ENCODE results near the gene LYST. TPM values are rescaled to one million over a fixed set of nuclear protein-coding genes. Genes with fewer than 3 reads are reported as not detected.

LYST gene
- total RNA-seq, 1 donor from 2014 or later, result 69.7 TPM

GRCh38 chr1:235749755-235750300, 116.9 kb downstream of the LYST start:
- DNase-seq, result no peak

DNA sequence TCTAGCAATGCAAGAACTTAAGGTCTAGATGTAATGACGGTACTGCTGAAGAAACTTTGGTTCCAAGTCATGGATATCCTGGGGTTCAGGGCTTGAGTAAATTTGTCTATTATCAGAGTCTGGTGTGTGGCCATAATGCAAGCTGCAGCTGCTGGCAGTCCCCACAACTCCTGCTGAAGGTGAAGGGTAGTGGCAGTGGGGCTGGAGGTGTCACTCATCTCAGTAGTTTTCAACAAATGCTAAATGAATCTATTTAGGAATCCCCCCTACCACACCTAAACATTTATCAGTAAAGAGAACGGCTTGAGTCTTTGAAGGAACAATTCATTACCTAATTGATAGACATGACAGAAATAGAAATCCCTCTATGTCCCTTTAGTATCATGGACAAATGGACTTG, 118.0 kb downstream of the LYST start:
- DNase-seq, result no peak

- no peak for DNase-seq
Measured at GRCh38 chr1:235746245-235746644, 120.5 kb downstream of the LYST start.

GRCh38 chr1:235745503-235746136, 121.1 kb downstream of the LYST start:
- DNase-seq, result no peak

DNA sequence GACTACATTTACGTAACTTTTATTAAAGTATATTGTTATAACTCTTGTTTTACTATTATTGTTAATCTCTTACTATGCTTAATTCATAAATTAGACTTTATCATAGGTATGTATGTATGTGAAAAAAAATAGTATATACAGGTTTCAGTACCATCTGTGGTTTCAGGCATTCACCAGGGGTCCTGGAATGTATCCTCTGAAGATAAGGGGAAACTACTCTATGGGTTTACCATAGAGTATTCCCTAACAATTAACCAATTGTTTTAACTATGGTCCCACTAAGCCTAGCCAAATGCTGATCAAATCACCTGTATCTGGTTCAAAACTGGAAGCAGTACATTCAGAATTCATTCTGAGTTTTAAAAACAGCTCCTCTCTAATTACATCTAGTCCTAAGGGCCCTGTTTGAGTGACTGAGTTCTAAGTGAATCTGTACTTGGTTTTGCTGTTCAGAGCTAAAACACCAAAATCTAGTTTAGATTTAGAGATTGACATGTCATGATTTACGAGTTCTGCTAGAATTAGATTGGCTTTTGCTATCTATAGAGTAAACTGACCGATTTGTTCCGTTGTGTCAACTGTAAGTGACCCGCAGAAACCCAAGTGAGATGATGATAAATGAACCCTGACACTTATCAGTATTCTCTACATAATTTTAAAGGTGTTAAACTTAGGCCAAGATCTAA, 123.6 kb downstream of the LYST start:
- no peak for DNase-seq

- DNase-seq, result no peak
Measured at GRCh38 chr1:235741294-235741693, 125.4 kb downstream of the LYST start.

- no peak for DNase-seq
Measured at GRCh38 chr1:235739631-235740030, 127.1 kb downstream of the LYST start.

- DNase-seq, result no peak
Measured at GRCh38 chr1:235739124-235739523, 127.6 kb downstream of the LYST start.

DNA sequence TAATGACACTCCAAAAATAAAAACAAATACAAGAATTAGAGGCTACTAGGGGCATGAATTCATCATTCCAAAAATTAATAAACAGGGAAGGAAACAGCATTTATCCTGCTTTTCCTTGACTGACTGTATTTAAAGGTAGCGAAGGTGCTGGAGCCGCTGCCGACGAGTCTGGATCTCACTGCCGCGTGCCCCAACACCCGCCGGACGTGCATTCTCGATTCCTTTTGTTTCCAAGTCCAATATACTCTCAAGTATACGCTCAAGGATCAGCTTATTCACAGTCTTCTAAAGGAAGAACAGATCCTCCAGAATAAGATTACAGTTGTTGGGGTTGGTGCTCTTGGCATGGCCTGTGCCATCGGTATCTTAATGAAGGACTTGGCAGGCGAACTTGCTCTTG, 129.0 kb downstream of the LYST start:
- DNase-seq, result no peak

- DNase-seq, result no peak
Measured at GRCh38 chr1:235736263-235736662, 130.4 kb downstream of the LYST start.

DNA sequence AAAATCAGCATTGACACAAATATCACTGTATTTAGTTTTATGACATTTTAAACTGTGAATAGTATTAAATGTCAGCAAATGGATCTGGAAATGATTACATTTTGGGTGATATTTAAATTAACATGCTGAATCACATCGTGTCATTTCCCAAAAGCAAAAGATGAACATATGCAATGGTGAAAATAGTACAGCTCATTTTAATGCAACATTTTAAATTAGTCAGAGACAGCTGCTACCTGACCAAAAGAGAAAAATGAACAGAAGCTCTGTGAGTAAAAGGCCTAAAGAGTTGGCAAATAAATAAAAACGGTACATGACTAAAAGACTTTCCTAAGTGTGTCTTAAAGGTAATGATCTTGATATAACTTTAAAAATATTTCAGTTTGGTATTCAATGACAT, 131.1 kb downstream of the LYST start:
- DNase-seq, result no peak

DNA sequence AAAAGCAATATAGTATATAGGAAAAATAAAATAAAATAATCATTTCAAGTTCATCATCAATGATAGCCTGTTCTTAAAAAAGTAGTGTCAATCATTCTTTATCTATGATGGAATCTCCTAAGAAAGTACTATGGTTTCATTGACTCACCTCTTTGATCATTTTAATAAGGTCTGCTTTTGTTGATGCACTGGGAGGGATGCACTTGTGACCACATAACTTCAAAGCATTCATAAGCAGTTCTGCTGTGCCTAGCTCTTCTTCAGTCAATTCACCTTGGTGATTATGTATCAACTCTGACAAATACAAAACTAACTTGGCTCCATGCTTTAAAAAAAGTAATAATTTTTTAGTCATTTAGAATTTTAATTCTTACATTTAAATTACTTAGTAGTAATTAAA, 132.4 kb downstream of the LYST start:
- no peak for DNase-seq

GRCh38 chr1:235730007-235730406, 136.7 kb downstream of the LYST start:
- no peak for DNase-seq

DNA sequence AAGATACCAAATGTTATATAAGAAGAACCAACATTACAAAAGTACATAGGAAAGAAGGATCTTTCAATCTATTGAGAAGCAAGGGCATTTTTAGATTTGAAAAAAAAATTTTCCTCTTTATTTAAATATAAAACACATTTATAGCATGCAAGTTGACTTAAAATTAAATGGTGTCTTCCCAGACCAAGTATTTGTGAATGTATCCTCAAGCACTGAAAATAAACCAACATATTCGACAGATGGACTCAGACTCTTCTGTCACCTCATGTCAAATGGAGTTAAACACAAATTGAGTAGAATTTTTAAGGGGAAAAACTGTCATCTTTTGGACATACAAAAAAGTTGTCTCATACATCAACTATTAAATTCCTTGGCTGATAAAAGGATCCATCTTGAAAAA, 140.1 kb downstream of the LYST start:
- no peak for DNase-seq

- DNase-seq, result no peak
Measured at GRCh38 chr1:235725434-235725833, 141.3 kb downstream of the LYST start.

GRCh38 chr1:235724730-235725129, 142.0 kb downstream of the LYST start:
- DNase-seq, result no peak

DNA sequence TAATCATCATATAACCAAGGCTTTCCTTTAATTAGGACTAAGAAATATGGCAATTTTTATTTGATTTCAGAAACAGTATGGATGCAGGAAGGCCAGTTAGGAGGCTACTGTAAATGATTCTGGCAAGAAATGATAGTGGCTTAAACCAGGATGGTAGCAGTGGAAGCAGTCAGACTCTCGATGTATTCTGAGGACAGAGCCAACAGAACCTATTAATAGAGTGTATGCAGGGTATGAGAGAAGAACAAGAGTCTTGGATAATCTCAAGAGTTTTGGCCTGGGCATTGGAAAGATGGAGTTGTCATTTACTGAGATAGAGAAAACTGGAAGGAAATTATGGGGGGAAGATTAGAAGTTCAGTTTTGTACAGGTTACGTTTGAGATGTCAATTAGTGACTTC, 143.8 kb downstream of the LYST start:
- DNase-seq, result no peak

DNA sequence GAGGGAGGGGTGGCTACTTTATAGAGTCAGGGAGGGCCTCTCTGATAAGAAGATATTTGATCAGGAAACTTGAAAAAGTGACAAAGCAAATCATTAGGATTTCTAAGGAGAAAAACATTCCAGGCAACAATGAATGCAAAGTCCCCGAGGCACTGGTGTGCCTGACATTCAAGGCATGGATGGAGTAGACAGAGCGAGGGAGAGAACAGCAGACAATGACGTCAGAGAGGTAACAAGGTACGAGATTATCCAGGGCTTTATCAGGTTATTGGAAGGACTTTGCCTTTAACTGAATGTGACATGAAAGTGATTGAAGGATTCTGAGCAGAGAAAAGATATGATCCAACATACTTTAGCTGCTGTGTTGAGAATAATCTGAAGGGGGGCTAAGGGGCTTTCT, 144.7 kb downstream of the LYST start:
- no peak for DNase-seq

DNA sequence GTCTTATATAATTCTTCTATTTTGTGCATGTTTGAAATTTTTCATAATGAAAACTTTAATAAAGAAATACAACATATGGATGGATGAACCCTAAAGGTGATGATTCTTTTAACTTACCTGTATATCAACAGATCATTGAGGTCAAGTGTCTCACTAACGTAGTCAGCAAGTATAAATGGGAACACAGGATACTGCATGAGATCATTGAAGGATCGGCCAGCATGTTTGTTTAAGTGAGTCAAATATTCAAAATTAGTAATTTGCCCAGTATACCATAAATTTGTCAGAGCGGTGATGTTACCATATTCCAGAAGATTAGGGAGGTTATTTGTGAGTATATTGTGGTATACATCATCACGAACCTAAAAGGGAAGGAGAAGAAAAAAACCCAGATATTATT, 146.2 kb downstream of the LYST start:
- DNase-seq, result no peak

DNA sequence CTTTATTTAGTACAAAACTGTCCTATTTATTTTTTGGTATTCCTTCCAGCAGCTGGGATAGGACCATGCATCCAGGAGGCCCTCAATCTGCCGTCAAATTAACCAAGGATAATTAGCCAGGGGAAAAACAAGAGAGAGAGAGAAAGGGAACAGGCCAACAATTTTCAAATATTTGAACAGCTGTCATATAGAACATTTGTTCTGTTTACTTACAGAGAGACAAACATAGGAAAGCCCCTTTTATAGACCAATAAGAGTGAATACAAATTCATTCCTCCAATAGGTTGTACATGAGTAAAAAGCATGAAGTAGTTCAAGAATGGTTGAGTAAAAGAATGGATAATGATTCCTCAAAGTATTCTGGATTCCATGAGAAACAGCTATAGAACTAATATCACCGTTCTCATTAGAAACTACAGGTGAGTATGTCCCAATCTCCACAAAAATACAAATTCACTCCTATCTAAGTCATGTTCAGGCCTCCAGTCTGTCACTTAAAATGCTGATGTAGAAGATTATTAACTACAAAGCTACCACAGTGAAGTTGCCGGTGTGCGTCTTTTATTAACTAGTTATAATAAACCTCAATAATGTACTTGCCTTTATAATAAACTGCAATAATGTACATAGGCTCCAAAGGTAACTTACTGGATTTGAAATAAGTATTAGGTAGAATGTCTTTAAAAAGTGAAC, 152.4 kb downstream of the LYST start:
- no peak for DNase-seq

GRCh38 chr1:235712812-235713211, 153.9 kb downstream of the LYST start:
- no peak for DNase-seq

DNA sequence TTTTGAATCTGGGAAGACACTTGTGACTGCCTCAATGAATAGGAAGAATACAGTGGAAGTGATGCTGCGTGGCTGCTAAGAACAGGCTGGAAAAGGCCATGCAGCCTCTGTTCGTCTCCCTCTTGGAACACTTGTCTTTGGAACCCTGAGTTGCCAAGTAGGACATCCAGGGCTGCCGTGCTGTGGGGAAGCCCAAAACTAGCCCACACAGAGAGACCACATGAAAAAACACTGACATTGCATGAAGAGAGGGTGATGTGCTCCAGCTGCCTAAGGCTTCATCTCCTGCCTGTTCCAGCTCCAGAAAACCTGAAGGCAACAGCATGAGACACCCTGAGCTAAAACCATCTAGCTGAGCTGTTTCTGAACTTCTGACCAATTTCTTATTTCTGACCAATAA, 156.0 kb downstream of the LYST start:
- no peak for DNase-seq

DNA sequence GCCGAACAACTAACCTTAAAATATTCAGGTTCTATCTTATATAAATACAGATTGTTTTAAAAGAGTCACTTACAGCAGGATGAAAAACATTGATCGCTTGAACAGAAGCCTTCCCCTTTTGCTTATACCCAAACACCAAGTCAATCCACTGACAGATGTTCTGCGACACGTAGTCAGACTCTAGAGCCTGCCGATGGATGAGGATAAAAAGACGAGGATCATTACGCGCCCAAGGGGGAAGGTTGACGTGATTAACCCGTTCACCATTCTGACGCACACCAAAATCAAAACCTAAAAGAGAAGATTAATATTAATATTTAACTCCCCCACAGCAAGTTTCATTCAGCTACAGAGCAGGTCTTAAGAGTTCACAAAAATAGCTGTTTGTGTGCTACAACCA, 157.7 kb downstream of the LYST start:
- no peak for DNase-seq

All from occipital lobe (tissue), 2 donors.